Hematopoietic multipotent progenitor cell treated with erythropoietin and hydrocortisone succinate and interleukin-3 and kit ligand, for 17 days (in vitro differentiated cells): ENCODE results near the gene MLYCD.

ENCODE experiments used
- DNase-seq: peaks from one replicate; pipeline ENCODE4 v3.0.0-alpha.2; 2015; ENCODE audit warnings: low spot score

MLYCD gene

DNA sequence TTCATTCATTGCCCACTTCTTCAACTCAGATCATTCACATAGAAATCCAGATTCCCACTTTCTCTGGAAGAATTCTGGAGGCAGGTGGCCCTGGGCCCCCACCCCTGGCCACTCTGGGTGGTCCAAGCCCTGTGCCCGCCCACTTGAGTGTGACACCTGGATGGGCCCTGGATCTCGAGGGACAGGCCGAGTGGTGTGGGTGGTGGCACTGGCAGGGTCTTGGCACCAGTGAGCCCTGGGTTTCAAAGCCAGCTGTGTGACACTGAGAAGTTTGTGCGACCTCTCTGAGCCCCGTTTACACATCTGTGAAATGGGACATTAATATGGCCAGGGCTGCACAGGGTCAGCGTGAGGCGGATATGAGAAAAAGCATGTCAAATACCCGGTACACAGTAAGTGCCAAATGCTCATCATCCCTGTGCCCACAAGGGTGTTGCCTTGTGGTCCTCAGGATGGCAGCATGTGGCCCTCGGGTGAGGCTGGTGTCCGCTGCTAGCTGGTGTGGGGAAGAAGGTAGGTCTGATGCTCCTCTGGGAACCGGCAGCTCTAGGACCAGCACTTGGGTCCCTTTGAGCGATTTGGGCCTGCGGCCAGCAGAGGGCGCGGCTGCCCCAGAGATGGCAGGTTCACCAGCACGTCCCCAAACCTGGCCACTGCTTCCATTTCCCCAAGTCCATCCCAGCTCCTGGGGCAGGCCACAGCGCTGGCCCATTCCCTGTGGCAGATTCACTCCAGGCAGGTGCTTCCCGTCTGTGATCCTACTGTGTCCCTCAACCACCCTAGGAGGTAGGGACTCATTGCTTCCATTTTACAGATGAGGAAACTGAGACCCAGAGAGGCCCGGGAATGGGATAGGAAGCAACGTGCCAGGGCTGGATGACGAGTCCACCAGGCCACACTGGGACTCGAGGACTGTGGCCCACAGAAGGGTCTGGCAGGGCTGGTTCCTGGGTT, 57.7 kb downstream of the MLYCD start:
- peak; percentile 77 for DNase-seq

GRCh38 chr16:83957296-83957855, 58.5 kb downstream of the MLYCD start:
- no peak for DNase-seq

GRCh38 chr16:83958137-83958845, 59.4 kb downstream of the MLYCD start:
- no peak for DNase-seq

- DNase-seq: no peak
Observed at GRCh38 chr16:83958846-83959565, 60.1 kb downstream of the MLYCD start.

GRCh38 chr16:83959656-83960434, 60.9 kb downstream of the MLYCD start:
- no peak for DNase-seq

DNA sequence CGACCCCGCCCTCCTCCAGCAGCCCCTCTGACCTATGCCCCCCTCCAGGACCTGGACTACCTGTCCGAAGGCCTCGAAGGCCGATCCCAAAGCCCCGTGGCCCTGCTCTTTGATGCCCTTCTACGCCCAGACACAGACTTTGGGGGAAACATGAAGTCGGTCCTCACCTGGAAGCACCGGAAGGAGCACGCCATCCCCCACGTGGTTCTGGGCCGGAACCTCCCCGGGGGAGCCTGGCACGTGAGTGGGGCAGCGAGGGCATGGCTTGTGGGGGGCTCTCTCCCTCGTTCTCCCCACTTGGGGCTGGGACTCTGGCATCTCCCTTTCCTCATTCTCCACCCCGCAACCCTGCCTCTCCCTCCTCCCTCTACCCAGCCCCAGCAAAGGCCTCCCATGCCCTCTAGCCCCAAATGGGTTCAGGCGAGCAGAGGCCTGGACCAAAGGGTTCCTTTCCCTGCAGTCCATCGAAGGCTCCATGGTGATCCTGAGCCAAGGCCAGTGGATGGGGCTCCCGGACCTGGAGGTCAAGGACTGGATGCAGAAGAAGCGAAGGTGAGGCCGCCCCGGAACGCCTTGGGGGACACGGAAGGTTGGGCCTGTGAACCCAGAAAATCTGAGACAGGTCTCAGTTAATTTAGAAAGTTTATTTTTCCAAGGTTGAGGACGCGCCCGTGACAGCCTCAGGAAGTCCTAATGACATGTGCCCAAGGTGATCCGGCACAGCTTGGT, 61.8 kb downstream of the MLYCD start:
- no peak for DNase-seq

DNA sequence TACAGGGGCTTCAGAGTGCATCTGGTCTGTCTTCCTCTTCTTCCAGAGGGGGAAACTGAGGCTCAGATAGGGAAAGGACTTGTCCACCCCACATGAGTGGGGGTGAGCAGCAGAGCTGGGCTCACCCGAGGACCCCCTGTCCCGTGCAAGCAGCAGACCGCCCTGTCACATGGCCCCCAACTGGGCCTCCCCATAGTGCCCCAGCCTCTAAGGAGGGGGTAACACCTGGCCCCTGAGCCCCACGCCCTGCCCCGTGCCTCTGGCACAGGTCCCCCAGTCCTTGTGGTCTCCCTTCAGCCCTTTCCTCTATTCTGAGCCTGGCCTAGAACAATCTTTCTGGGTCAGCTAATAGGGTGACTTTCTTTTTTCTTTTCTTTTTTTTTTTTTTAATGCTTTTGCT, 62.7 kb downstream of the MLYCD start:
- DNase-seq: no peak

- DNase-seq: no peak
Observed at GRCh38 chr16:83963277-83964119, 64.6 kb downstream of the MLYCD start.

- no peak for DNase-seq
Observed at GRCh38 chr16:83964684-83965443, 65.9 kb downstream of the MLYCD start.

GRCh38 chr16:83965444-83966152, 66.7 kb downstream of the MLYCD start:
- DNase-seq: no peak

GRCh38 chr16:83966153-83966696, 67.3 kb downstream of the MLYCD start:
- DNase-seq: no peak

DNA sequence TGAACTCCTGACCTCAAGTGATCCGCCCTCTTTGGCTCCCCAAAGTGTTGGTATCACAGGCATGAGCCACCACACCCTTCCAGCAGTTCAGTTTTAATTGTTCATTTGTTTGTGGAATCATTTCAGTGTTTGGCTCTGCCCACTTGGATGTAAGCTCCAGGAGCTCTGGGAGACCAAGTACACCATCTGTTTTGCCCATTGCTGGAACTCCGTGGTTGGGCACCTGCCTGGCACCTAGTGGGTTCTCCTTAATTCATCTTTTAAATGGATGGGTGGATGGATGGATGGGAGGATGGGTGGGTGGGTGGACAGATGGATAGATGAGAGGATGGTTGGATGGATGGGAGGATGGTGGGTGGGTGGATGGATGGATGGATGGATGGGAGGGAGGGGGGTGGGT, 68.2 kb downstream of the MLYCD start:
- DNase-seq: no peak

GRCh38 chr16:83967838-83968305, 69.0 kb downstream of the MLYCD start, which contains the start of gene NECAB2:
NECAB2 (plus strand) TSS chr16:83968244; CDS start chr16:83968649, 405 bp downstream.
- no peak for DNase-seq

GRCh38 chr16:83968306-83968851, 69.5 kb downstream of the MLYCD start:
- no peak for DNase-seq

DNA sequence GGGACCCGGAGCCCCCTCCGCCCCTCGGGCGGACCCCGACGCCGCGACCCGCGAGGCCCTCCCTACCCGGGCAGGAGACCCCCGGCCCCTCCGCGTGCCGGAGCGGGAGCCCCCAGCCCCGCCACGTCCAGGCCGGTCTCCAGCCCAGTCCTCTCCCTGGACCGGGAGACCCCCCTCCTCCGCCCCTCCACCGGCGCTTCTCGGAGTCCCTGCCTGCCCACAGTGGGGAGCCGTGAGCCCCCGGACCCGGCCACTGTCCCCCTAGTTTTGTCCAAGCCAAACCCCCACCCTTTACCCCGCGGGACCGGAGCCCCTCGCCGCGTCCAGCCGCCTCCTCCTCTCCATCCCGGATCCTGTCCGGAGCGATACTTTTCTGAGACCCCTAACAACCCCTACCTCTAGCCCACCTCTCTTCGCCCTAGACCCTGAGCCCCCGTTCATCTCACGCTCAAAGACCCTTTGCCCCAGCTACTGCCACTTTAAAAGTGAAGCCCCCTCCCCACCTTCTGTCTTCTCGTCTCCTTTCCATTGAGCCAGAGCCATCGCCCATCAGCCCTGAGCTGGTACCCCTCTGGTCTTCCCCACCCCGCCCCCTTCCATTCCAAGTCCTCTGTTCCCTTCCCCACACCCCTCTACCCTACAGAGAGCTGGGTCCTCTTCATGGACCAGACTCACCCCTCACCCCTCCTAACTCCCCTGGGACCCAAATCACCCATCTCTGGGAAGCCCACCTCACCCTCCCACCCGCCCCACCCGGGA, 70.2 kb downstream of the MLYCD start:
- DNase-seq: no peak

GRCh38 chr16:83969771-83970429, 71.0 kb downstream of the MLYCD start:
- no peak for DNase-seq
